NCI-H2107 treated with DMSO at 0.1 percent for 48 hours (cell line): Measurements from ENCODE around the gene SAP130.

Source experiments
- DNase-seq: peaks from one replicate; lab custom pipeline; 2025; ENCODE audit not compliant: unreplicated experiment; lab: John Stamatoyannopoulos, UW

Gene SAP130

DNA sequence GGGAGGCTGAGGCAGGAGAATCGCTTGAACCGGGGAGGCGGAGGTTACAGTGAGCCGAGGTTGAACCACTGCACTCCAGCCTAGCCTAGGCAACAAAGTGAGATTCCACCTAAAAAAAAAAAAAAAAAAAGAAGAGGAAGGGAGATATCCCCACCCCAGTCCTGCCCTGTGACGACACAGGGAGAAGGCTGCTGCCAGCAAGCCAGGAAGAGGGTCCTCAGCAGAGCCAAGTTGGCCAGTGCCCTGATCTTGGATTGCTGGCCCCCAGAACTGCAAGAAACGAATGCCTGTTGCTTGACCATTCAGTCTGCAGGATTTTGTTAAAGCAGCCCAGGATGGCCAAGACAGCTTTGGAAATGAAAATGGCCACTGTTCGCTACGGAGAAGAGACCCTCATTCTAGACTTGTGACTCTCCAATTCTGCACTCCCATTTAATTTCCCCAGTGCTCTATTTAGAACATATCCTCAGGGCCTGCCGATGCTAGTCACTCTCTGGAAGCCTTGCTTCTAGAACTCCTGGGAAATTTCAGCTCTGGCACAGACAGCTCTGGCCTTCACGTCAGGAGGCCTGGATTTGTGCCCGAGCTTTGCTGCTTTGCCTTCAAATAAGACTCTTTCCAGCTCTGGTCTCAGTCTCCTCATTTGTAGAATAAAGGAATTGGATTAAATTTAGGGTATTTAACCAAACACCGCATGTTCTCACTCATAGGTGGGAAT lies 126.4 kb downstream of the SAP130 start:
- DNase-seq = no peak

GRCh38 chr2:127897531-127898211 lies 130.2 kb downstream of the SAP130 start:
- no peak for DNase-seq

GRCh38 chr2:127893494-127893893 lies 134.4 kb downstream of the SAP130 start:
- no peak for DNase-seq

DNA sequence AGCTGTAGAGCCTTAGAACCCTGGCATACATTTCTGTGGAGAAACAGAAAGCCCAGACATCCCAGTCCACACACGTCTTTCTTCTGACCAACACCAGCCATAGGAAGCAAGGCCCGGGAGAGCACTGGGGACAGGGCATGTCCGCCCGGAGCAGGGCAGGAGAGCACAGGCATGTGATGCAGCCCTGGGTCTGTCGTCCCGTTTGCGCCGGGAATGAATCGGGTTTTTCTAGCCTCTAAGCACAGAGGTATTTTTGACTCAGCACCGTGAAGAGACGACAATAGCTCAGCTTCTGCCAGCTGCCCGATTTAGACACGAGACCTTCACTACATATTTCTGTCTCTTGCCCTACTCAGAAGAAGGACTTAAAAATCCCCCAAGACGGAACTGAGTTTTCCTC lies 134.8 kb downstream of the SAP130 start:
- no peak for DNase-seq

GRCh38 chr2:127891811-127892210 lies 136.0 kb downstream of the SAP130 start:
- DNase-seq = no peak
